CD4-positive, alpha-beta T cell treated with Interleukin-15 for 1 hour (primary cell): Measurements from ENCODE around the gene SAE1.

Source experiments
- DNase-seq: peaks from one replicate; pipeline ENCODE4 v3.0.0-alpha.2; 2020

Gene SAE1

DNA sequence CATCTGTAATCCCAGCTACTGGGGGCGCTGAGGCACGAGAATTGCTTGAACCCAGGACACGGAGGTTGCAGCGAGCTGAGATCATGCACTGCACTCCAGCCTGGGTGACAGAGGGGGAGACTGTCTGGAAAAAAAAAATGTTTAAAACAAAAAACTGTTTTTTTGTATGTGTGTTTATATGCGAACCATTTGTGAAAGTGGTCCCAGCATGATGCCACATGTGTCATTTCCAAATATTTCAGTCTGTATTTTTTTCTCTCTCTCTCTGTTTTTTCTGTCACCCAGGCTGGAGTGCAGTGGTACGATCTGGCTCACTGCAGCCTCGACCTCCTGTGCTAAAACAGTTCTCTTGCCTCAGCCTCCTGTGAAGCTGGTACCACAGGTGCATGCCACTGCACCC lies 37.4 kb downstream of the SAE1 start:
- no peak for DNase-seq

DNA sequence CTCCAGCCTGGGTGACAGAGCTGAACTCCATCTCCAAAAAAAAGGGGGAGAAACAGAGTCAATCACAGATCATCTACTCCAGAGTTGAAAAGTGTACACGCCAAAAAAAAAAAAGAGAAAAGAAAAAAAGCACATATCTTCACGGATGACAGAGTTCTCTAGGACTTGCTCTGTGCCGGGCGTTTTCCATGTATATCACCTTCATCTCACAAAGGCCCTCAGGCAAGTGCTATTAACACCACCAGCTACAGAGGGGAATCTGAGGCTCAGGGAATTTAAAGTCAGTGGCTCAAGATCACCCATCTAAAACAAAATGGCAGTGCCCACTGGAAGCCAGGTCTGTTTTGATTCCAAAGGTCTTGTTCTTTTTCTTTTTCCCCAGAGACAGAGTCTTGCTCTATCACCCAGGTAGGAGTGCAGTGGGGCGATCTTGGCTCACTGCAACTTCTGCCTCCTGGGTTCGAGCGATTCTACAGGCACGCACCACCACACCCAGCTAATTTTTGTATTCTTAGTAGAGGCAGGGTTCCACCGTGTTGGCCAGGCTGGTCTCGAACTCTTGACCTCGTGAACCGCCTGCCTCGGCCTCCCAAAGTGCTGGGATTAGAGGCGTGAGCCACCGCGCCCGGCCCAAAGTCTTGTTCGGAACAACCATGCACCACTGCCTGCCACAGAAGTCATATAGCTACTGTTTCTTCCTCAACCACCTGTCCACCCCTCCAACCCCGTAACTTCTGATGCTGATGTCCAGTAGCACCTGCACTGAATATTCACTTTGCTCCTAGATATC lies 42.2 kb downstream of the SAE1 start:
- no peak for DNase-seq

DNA sequence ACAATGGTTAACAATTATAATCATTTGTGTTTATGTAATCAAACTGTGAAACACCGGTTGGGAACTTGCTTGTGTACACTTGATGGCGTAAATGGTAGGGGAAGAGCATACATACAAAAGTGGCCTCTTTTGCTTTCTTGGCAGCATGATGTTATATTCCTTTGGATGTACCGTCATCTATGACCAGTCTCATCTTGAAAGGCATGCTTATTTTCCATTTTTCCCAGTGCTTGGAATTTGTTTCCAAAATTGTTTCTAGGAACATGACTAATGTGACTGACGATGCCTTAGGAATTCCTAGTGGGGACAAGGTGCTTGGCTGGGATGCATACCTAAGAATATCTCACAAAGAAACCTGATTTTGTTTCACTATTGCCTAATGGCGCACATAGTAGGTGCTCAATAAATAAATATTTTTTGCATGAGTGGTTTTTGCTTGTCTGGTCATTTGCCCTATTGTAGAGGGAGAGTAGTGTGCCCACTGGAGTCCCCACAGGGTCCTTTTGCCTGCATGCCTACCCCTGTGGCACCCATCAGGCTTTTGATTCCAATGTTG lies 45.5 kb downstream of the SAE1 start:
- DNase-seq = no peak

GRCh38 chr19:47176627-47177090 lies 46.0 kb downstream of the SAE1 start:
- peak; percentile 29 for DNase-seq

DNA sequence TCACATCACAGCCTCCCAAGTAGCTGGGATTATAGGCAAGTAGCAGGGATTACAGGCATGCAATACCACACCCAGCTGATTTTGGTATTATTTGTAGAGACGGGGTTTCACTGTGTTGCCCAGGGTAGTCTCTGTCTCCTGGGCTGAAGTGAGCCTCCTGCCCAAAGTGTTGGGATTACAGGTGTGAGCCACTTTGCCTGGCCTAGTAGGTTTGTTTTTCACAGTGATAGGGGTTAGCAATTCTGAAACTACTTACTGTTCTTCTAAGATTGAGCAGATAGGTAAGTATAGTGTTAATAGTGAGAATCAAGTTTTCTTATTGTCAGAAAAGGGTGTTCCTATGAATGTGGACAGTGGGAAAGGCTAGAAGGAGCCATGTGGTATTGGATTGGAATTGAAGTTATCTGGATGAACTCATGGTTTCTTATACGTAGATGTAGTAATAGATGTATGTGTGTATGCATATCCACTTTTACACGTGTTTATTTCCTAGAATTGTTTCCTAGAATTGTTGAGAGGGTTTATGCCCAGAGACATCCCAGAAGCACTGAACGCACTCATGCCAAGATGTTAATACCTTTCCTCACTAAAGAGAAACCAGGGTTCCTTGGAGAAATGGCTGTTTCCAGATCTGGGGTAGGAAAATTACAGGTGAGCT lies 49.1 kb downstream of the SAE1 start:
- no peak for DNase-seq

GRCh38 chr19:47183601-47184000 lies 53.0 kb downstream of the SAE1 start:
- no peak for DNase-seq

DNA sequence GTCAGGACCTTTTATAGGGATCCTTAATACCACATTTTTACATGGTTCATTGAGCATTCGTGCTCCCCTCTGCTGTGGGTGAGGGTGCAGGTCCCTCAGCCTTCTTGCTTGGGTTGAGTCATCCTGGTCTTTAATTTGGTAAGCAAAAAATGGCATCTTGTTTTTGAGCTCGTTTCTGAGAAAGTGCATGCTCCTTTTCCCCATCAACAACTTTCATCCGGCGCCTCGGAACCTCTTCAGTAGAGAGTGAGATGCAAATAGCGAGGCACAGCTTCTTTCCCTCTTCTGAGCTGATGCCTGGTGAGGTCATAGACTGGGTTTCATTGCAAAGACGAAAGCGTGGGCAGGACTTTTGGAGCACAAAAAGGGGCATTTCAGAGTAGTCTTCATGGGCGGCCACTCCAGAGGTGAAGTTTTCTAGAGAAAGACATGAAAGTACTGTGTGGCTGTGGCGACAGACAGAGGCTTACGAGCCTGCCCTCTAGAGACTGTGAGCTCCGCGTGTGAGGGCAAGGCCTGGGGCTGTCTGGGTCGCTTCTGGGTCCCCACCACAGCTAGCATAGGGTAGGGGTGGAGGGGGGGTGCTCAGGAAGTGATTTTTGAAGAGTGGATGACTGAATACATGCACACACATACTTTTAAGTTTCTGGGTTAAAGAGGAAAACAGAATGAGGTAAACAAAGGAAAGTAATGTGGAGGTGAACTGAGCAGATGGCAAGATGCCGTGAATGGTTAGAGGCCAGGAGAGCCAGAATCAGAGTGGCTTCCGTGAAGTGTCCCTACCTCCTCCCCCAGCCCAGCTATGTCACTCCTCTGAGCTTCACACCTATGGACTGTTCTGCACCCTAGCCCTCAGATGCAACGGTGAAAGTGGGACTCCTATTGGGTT lies 56.1 kb downstream of the SAE1 start:
- peak; percentile 82 for DNase-seq

GRCh38 chr19:47187335-47187655 lies 56.7 kb downstream of the SAE1 start:
- no peak for DNase-seq

DNA sequence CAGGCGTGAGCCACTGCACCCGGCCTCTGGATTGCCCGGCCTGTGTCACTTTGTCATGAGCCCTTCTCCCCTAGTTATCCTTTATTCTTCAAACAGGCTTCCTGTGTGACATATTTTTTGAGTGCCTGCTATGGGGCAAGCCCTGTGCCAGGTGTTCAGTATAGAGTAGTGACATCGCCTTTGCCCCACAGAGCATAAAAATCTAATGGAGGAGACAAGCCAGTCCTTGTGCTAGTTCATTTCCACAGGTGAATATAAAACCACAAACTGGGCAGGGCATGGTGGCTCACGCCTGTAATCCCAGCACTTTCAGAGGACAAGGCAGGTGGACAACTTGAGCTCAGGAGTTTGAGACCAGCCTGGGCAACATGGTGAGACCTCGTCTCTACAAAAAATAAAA lies 57.2 kb downstream of the SAE1 start:
- DNase-seq = no peak

DNA sequence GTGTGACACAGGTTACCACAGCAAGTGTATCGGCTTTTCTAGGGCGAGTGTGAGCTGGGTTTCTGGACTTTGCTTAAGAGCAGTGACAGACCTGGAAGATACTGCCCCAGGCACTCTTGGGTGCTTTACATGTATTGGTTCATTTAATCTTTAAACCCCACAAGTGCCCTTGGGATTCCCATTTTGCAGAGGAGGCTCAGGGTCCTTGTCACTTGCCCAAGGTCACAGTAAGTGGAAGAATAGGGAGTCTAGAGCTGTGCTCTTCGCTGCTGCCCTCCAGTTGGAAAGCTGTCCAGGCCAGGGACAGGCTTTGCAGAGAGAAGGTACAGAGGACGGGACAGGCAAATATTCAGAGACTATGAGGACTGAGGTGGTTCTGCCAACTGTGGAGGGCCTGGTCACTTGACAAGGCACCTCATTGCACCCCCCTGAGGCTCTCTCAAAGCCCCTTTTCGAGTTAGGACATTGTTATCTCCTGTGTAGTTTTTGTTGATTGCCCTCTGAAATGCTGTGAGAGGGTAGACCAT lies 57.9 kb downstream of the SAE1 start:
- DNase-seq = no peak

DNA sequence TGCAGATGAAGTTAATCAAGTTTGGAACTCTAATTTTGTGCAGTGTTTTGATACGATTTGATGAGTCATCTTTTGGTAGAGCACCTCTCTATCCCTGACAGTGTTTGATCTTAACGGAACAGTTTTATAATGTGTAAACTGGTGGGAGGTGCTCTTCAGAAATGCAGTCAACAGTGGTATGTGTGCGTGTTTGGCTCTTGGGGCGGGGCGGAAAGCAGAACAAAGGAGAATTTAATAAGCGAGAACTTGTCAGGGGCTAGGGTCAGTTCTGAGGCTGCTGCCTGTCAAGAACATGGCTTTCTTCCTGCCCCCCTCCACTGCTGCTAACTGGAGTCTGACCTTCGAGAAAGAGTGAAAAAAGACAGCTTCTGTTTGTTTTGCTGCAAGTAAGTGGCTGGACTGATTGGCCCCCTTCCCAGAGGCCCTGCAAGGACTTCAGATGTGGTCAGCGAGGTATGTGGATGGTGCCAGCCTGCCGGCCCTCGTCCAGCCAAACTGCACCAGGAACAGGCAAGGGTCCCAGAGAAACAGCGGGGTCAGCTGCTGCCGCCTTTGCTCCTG lies 59.6 kb downstream of the SAE1 start:
- DNase-seq = peak; percentile 40

DNA sequence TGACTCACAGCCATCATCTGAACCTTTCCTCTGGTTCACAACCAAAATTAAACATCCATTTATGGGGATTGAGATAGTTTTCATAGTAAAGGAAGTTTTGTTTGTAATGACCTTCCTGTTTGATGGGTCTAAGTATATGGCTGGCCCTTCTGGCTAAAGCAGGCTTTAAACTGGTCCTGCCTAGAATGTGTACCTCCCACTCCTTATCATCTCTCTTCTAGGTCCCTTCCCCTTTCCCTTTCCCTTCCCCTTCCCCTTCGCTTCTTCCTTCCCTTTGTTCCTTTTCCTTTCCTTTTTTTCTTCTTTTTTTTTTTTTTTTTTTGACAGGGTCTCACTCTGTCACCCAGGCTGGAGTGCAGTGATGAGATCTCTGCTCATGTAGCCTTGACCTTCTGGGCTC lies 64.8 kb downstream of the SAE1 start:
- DNase-seq = no peak

DNA sequence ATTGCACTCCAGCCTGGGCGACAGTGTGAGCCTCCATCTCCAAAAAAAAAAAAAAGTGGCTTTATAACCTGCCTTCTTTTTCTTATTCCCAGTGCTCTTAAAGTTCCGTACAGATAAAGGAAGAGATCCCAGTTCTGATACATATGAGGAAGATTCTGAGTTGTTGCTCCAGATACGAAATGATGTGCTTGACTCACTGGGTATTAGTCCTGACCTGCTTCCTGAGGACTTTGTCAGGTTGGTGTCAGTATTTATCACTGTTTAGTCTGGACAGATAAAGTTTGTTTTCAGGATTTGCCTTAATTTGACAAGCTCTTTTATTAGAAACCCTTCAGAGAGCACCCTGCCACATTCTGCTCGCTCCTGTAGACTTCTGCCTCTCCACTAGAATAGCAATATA lies 66.5 kb downstream of the SAE1 start:
- no peak for DNase-seq

- DNase-seq = no peak
These were observed 69.9 kb downstream of the SAE1 start for GRCh38 chr19:47200530-47200929.

- no peak for DNase-seq
These were observed 72.6 kb downstream of the SAE1 start for GRCh38 chr19:47203254-47203653.

DNA sequence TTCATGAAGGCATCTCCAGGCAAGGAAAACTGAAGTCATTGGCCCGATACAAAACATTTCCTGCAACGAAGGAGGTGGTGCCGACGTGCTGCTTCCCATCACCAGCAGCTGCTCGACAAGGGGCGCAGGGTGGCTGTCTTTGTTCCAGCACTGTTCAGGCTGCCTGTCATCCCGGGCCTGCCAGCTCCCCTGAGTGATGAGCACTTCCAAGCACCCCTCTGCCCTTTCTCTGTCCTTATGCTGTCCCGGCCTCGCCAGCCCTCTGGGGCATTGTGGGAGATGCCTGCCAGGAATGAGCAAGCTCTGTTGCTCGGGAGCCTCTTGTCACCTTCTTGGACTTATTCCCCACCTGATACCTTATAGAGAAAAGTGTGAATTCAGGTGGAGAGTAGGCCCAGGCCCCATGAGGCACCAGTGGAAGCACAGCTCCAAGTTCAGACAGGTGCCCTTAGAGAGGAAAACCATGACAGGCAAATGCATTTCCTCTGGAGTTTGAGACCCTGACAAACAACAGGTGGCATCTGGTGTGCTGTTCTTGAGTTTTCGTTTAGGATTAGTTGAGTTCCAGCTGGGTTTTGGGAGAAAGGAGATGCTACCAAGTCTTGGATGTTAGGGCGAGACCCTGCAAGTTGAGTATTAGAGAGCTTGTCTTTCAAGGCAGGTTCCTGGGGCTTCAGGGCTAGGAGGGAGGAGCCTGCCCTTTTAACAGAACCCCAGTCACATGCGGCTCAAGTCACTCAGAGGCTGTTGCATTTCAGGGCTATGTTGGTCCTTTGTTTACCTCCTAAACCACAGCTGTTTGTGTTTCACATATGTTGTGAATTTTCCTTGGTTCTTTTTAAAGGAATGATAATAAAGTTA lies 78.9 kb downstream of the SAE1 start:
- no peak for DNase-seq

GRCh38 chr19:47210180-47210490 lies 79.5 kb downstream of the SAE1 start:
- DNase-seq = no peak

- DNase-seq = peak; percentile 62
These were observed 80.2 kb downstream of the SAE1 start for GRCh38 chr19:47210689-47211316.

GRCh38 chr19:47215581-47215980 lies 84.9 kb downstream of the SAE1 start:
- no peak for DNase-seq

GRCh38 chr19:47221080-47221841 lies 90.6 kb downstream of the SAE1 start:
- DNase-seq = no peak

DNA sequence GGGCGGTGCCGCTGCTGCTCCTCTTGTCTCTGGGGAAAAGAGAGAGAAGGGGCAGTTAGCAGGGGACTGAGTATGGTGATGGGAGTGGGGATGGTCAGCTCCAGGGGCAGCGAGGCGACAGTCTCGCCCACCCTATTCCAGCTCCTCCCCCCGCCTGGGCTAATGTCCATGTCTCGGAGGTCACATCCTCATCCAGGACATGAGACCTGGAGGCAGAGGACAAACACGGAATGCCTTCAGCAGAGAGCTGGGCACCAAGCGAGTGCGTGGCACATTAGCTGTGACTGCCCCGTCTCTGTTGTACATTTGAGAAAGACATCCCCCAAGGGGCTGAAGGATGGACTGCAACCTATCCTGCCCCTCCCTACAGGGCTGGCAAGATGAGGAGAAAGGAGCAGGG lies 91.3 kb downstream of the SAE1 start:
- DNase-seq = no peak
